Sciatic nerve (tissue), 2 donors: ENCODE results near the gene TTC39B. TPM values are rescaled to one million over a fixed set of nuclear protein-coding genes. Genes with fewer than 3 reads are reported as not detected.
A peak's percentile ranks its signal among the peaks of the same experiment; 100 is the strongest.
"Not testable (repeated sequence)": the region's sequence is repeated elsewhere in the genome, so short reads cannot be mapped to it uniquely, and the experiment has no call there.

Experiments used
- ATAC-seq: fragments of 200-7000 bp; cut with Tn5 transposase; one replicate; pipeline ENCODE4 v1.9.1; 2020; ENCODE audit warnings: mild to moderate bottlenecking, moderate library complexity
- DNase-seq: peaks from one replicate; pipeline ENCODE4 v3.0.0-alpha.2; 2020; ENCODE audit warnings: low spot score
- intact Hi-C: fragments of 100-400 bp; cut with DNase I; formaldehyde crosslinking; loops from one replicate; pipeline ENCODE4 v1.14.2; 2022
- total RNA-seq: library from RNA; stranded (reverse); fragmentation: NEBNext Ultra II Directional; extraction: Animal tissue kit (Norgen Biotek cat#: 25700); gene quantifications from one replicate; pipeline ENCODE4 v1.2.1, GENCODE V29; 2021
- donor health status: DM: no; HTN: no; CAD: no.
- donor health status: DM: no; HTN: no; CAD: no.

TTC39B gene
- total RNA-seq: 17.7 TPM

GRCh38 chr9:15306757-15307522 is at the start of gene TTC39B:
Gene TTC39B, minus strand, starts transcription at chr9:15307216. Its CDS starts 91 bp downstream, at chr9:15307125.
- peak; percentile 95 for DNase-seq
- intact Hi-C loops: no loop called here
- peak; percentile 97 for ATAC-seq

- intact Hi-C loops: no loop called here
Observed at GRCh38 chr9:15355669-15356068, 48.7 kb upstream of the TTC39B start.

GRCh38 chr9:15354713-15355112 is 47.7 kb upstream of the TTC39B start:
- no peak for DNase-seq
- ATAC-seq: no peak
- intact Hi-C loops: no loop called here

More at GRCh38 chr9:15355669-15356068, 48.7 kb upstream of the TTC39B start:
- no peak for ATAC-seq
- DNase-seq: no peak

- intact Hi-C loops: no loop called here
- ATAC-seq (no peak), DNase-seq (no peak)
Observed at GRCh38 chr9:15353892-15354291, 46.9 kb upstream of the TTC39B start.

GRCh38 chr9:15352306-15352705 is 45.3 kb upstream of the TTC39B start:
- ATAC-seq: no peak

GRCh38 chr9:15349892-15350761 is 43.1 kb upstream of the TTC39B start:
- no peak for ATAC-seq
- intact Hi-C loops: no loop called here
- DNase-seq: no peak

More at GRCh38 chr9:15352306-15352705, 45.3 kb upstream of the TTC39B start:
- intact Hi-C loops: no loop called here
- DNase-seq: no peak

GRCh38 chr9:15346837-15347236 is 39.8 kb upstream of the TTC39B start:
- intact Hi-C loops: no loop called here
- no peak for ATAC-seq
- DNase-seq: no peak

- ATAC-seq: no peak
- intact Hi-C loops: no loop called here
- DNase-seq: no peak
Observed at GRCh38 chr9:15344191-15344590, 37.2 kb upstream of the TTC39B start.

- intact Hi-C loops: no loop called here
- ATAC-seq (no peak), DNase-seq (no peak)
Observed at GRCh38 chr9:15333376-15333881, 26.4 kb upstream of the TTC39B start.

GRCh38 chr9:15332939-15333338 is 25.9 kb upstream of the TTC39B start:
- no peak for DNase-seq
- ATAC-seq: no peak
- intact Hi-C loops: no loop called here

- ATAC-seq (no peak), DNase-seq (no peak)
- intact Hi-C loops: no loop called here
Observed at GRCh38 chr9:15329539-15330109, 22.6 kb upstream of the TTC39B start.

- intact Hi-C loops: no loop called here
- ATAC-seq (no peak), DNase-seq (no peak)
Observed at GRCh38 chr9:15328946-15329345, 21.9 kb upstream of the TTC39B start.

GRCh38 chr9:15322695-15323094 is 15.7 kb upstream of the TTC39B start:
- ATAC-seq, intact Hi-C loops, DNase-seq: not testable (repeated sequence)

GRCh38 chr9:15319661-15320060 is 12.6 kb upstream of the TTC39B start:
- intact Hi-C loops, DNase-seq, ATAC-seq: not testable (repeated sequence)

- DNase-seq: no peak
- no peak for ATAC-seq
- intact Hi-C loops: no loop called here
Observed at GRCh38 chr9:15317836-15318235, 10.8 kb upstream of the TTC39B start.

GRCh38 chr9:15311607-15312006 is 4.6 kb upstream of the TTC39B start:
- intact Hi-C loops: no loop called here
- ATAC-seq: no peak
- DNase-seq: no peak

- intact Hi-C loops: no loop called here
- DNase-seq: no peak
- no peak for ATAC-seq
Observed at GRCh38 chr9:15310107-15310850, 3.3 kb upstream of the TTC39B start.

GRCh38 chr9:15308511-15308910 is 1.5 kb upstream of the TTC39B start:
- DNase-seq: no peak
- intact Hi-C loops: no loop called here
- no peak for ATAC-seq

- ATAC-seq: no peak
- intact Hi-C loops: no loop called here
Observed at GRCh38 chr9:15307523-15307841, 466 bp upstream of the TTC39B start.

More at GRCh38 chr9:15307523-15307841, 466 bp upstream of the TTC39B start:
- DNase-seq: no peak
